SK-N-SH (cell line): ENCODE measurements around the gene ARHGEF26.

Source experiments
- FOSL2 ChIP-seq: IDR thresholded peaks from 2 replicates; pipeline ENCODE4 v1.4.0; 2012; ENCODE audit warnings: low read depth, mild to moderate bottlenecking, moderate library complexity, borderline replicate concordance
- MAX ChIP-seq: IDR thresholded peaks from 2 replicates; pipeline ENCODE4 v1.4.0; 2012; ENCODE audit warnings: low read depth
- RAD21 ChIP-seq: IDR thresholded peaks from 2 replicates; pipeline ENCODE4 v1.6.1; 2012; ENCODE audit warnings: mild to moderate bottlenecking, low read length

GRCh38 chr3:154151969-154152368 is 30.8 kb downstream of the ARHGEF26 start:
- TF ChIP-seq RAD21 = no peak
- no peak for TF ChIP-seq FOSL2
- TF ChIP-seq MAX = no peak
